ENCODE data around the gene SYP.
"Not testable (repeated sequence)": the region's sequence is repeated elsewhere in the genome, so short reads cannot be mapped to it uniquely, and the experiment has no call there.

The SYP gene

GRCh38 chrX:49188468-49189076 lies 11.4 kb downstream of the SYP start:
- no peak for DNase-seq

- no peak for DNase-seq
Observed at GRCh38 chrX:49187526-49187925, 12.5 kb downstream of the SYP start.

- DNase-seq = no peak
Observed at GRCh38 chrX:49187028-49187394, 13.0 kb downstream of the SYP start.

GRCh38 chrX:49186125-49187027 lies 13.6 kb downstream of the SYP start, which contains the start of gene PRICKLE3:
PRICKLE3 (minus strand) TSS chrX:49186373; CDS start chrX:49186297, 76 bp downstream.
- peak; percentile 73 to 89 (median 74) for DNase-seq

GRCh38 chrX:49184294-49185281 lies 15.4 kb downstream of the SYP start:
- peak; percentile 78 to 89 (median 78) for DNase-seq

- DNase-seq = no peak
Observed at GRCh38 chrX:49183701-49184281, 16.2 kb downstream of the SYP start.

GRCh38 chrX:49179358-49179757 lies 20.6 kb downstream of the SYP start:
- DNase-seq = no peak

- DNase-seq = no peak
Observed at GRCh38 chrX:49178537-49178936, 21.5 kb downstream of the SYP start.

- DNase-seq = no peak
Observed at GRCh38 chrX:49177873-49178480, 22.0 kb downstream of the SYP start.

GRCh38 chrX:49177338-49177833 lies 22.6 kb downstream of the SYP start:
- peak in 2 of 3 donors; percentile 25 to 42 for DNase-seq

GRCh38 chrX:49176421-49177326 lies 23.3 kb downstream of the SYP start:
- peak; percentile 32 to 60 (median 45) for DNase-seq

- DNase-seq = no peak
Observed at GRCh38 chrX:49175435-49176274, 24.3 kb downstream of the SYP start.

GRCh38 chrX:49174723-49175122 lies 25.3 kb downstream of the SYP start:
- no peak for DNase-seq

GRCh38 chrX:49173544-49173943 lies 26.4 kb downstream of the SYP start:
- not testable (repeated sequence) for DNase-seq

- DNase-seq = peak; percentile 87 to 91 (median 88)
Observed at GRCh38 chrX:49172280-49172780, 27.7 kb downstream of the SYP start.

- peak; percentile 54 to 71 (median 58) for DNase-seq
Observed at GRCh38 chrX:49171752-49172279, 28.2 kb downstream of the SYP start, which contains the start of gene PLP2. PLP2 (plus strand) TSS chrX:49171898; CDS start chrX:49172001, 103 bp downstream.

GRCh38 chrX:49167740-49168108 lies 32.3 kb downstream of the SYP start:
- no peak for DNase-seq

- peak; percentile 48 to 62 (median 57) for DNase-seq
Observed at GRCh38 chrX:49166914-49167739, 32.9 kb downstream of the SYP start.

All from suppressor macrophage treated with lipopolysaccharide for 1 hour (primary cell).